HUES6 (cell line): ENCODE data around the gene AKT1.

ENCODE experiments used
- H3K27ac ChIP-seq: 2 replicates; pipeline ENCODE4 v1.7.0; 2013; ENCODE audit warnings: low read depth, mild to moderate bottlenecking, low read length, inconsistent platforms
- H3K27me3 ChIP-seq: 2 replicates; pipeline ENCODE4 v1.6.1; 2013; ENCODE audit warnings: low read length; ENCODE audit not compliant: control insufficient read depth, insufficient read depth
- H3K36me3 ChIP-seq: 2 replicates; pipeline ENCODE4 v1.6.1; 2013; ENCODE audit warnings: low read length; ENCODE audit not compliant: control insufficient read depth, insufficient read depth
- H3K4me1 ChIP-seq: 2 replicates; pipeline ENCODE4 v1.6.1; 2013; ENCODE audit warnings: low read length; ENCODE audit not compliant: control insufficient read depth, insufficient read depth
- H3K4me3 ChIP-seq: 2 replicates; pipeline ENCODE4 v1.5.1; 2013; ENCODE audit warnings: low read depth, low read length
- H3K9ac ChIP-seq: one replicate; pipeline ENCODE4 v1.6.1; 2013; ENCODE audit warnings: mild to moderate bottlenecking, low read length
- H3K9me3 ChIP-seq: 2 replicates; pipeline ENCODE4 v1.6.1; 2013; ENCODE audit warnings: low read depth, low read length; ENCODE audit not compliant: control insufficient read depth, insufficient read depth

Gene AKT1

GRCh38 chr14:104783484-104784217, 11.9 kb downstream of the AKT1 start:
- Histone ChIP-seq H3K36me3 (peaks cover 37% of the 10 kb centered on the region), H3K4me3 (no peak overlapping the region), H3K9ac (no peak overlapping the region), H3K27ac (no peak overlapping the region), H3K9me3 (no peaks in the 10 kb centered on the region), H3K27me3 (no peaks in the 10 kb centered on the region), H3K4me1 (no peaks in the 10 kb centered on the region)

DNA sequence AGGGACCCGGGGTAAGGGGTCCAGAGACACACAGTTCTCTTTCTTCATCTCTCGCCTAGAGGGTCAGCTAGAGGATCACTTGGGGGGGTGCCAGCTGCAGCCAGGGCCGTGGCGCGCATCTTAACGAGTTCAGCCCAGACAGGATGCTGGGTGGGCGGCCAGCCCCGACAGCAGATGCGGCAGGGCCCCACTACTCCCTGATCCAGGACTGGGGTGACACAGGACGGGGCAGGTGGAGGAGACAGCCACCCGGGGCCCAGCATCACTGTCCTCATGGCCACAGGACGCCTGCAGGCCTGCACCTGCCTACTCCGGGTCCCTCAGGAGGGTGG, 12.8 kb downstream of the AKT1 start:
- Histone ChIP-seq H3K9me3 (no peaks in the 10 kb centered on the region), H3K4me1 (no peaks in the 10 kb centered on the region), H3K36me3 (peaks cover 29% of the 10 kb centered on the region), H3K4me3 (no peak overlapping the region), H3K27ac (no peak overlapping the region), H3K9ac (no peak overlapping the region), H3K27me3 (no peaks in the 10 kb centered on the region)

GRCh38 chr14:104782086-104782807, 13.3 kb downstream of the AKT1 start:
- Histone ChIP-seq H3K27ac (no peak overlapping the region), H3K36me3 (peaks cover 28% of the 10 kb centered on the region), H3K4me3 (no peak overlapping the region), H3K9ac (no peak overlapping the region), H3K9me3 (no peaks in the 10 kb centered on the region), H3K27me3 (no peaks in the 10 kb centered on the region), H3K4me1 (no peaks in the 10 kb centered on the region)

GRCh38 chr14:104781271-104782077, 14.1 kb downstream of the AKT1 start:
- Histone ChIP-seq H3K9ac (no peak overlapping the region), H3K4me3 (no peak overlapping the region), H3K27me3 (no peaks in the 10 kb centered on the region), H3K27ac (no peak overlapping the region), H3K4me1 (no peaks in the 10 kb centered on the region), H3K9me3 (no peaks in the 10 kb centered on the region), H3K36me3 (peaks cover 30% of the 10 kb centered on the region)

GRCh38 chr14:104780513-104781030, 15.0 kb downstream of the AKT1 start:
- Histone ChIP-seq H3K9me3 (no peaks in the 10 kb centered on the region), H3K4me1 (no peaks in the 10 kb centered on the region), H3K27ac (no peak overlapping the region), H3K36me3 (peaks cover 35% of the 10 kb centered on the region), H3K9ac (no peak overlapping the region), H3K4me3 (no peak overlapping the region), H3K27me3 (no peaks in the 10 kb centered on the region)

- Histone ChIP-seq H3K9ac (no peak overlapping the region), H3K27me3 (no peaks in the 10 kb centered on the region), H3K9me3 (no peaks in the 10 kb centered on the region), H3K4me3 (no peak overlapping the region), H3K4me1 (no peaks in the 10 kb centered on the region), H3K36me3 (peaks cover 38% of the 10 kb centered on the region), H3K27ac (no peak overlapping the region)
These were observed 15.6 kb downstream of the AKT1 start for GRCh38 chr14:104779776-104780512.

DNA sequence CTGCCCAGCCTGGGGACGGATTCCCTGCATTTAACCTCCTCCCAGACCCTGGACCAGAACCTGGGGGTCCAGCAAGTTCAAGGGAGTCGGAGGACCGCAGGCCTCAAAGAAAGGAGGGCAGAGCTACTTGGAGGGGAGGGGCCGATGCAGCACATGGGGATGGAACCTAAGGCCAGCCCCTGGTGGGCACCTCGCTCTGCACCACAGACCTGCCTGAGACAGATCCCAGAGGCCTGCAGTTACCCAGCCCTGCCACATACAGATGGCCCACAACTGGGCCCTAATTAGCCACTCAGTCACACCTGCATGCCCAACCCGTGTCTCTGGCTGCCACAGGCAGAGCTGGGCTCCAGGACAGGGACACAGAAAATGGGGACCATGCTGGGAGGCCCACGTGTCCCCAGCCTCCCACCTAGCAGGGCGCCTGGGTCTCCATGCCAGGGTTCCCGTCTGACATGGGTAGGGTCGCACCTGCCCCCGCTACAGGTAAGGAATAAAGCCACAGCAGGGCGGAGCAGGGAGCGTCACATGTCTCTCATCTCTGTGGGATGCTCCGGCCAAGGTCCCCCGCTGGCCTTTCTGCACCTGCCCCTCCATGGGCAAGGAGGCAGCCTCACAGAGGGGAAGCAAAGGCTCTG, 16.7 kb downstream of the AKT1 start:
- Histone ChIP-seq H3K4me1 (no peaks in the 10 kb centered on the region), H3K9me3 (no peaks in the 10 kb centered on the region), H3K9ac (no peak overlapping the region), H3K27ac (no peak overlapping the region), H3K4me3 (no peak overlapping the region), H3K36me3 (peaks cover 48% of the 10 kb centered on the region), H3K27me3 (no peaks in the 10 kb centered on the region)

DNA sequence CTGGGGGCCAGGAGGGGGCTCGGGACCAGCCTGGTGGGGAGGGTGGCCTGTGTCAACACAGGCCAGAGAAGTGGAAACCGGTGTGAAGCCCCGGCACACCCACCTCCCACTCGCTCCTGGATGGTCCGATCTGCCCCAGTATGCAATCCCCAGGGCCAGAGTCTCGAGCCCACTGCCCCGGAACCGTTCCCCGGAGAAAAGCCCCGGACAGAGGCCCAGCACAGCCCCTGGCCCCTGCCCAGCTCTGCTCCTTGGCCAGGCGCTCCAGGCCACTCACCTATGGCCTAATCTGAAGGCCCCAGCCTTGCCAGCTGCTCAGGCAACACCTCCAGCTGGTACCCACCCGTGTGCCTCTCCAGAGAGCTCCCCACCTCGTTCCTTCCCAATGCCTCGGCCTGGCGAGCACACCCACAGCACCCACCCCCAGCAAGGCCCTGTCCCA, 17.7 kb downstream of the AKT1 start:
- no peaks in the 10 kb centered on the region for H3K4me1 ChIP-seq
- H3K27me3 ChIP-seq: no peaks in the 10 kb centered on the region
- H3K9me3 ChIP-seq: no peaks in the 10 kb centered on the region
- H3K4me3 ChIP-seq: no peak overlapping the region
- no peak overlapping the region for H3K9ac ChIP-seq
- peaks cover 56% of the 10 kb centered on the region for H3K36me3 ChIP-seq
- no peak overlapping the region for H3K27ac ChIP-seq

- H3K9me3 ChIP-seq: no peaks in the 10 kb centered on the region
- no peaks in the 10 kb centered on the region for H3K27me3 ChIP-seq
- no peak overlapping the region for H3K9ac ChIP-seq
- H3K36me3 ChIP-seq: peaks cover 59% of the 10 kb centered on the region
- no peak overlapping the region for H3K4me3 ChIP-seq
- no peak overlapping the region for H3K27ac ChIP-seq
- H3K4me1 ChIP-seq: no peaks in the 10 kb centered on the region
These were observed 18.4 kb downstream of the AKT1 start for GRCh38 chr14:104776961-104777807.
